ENCODE measurements around the gene PARK7.

- TF ChIP-seq, protein P1, sequence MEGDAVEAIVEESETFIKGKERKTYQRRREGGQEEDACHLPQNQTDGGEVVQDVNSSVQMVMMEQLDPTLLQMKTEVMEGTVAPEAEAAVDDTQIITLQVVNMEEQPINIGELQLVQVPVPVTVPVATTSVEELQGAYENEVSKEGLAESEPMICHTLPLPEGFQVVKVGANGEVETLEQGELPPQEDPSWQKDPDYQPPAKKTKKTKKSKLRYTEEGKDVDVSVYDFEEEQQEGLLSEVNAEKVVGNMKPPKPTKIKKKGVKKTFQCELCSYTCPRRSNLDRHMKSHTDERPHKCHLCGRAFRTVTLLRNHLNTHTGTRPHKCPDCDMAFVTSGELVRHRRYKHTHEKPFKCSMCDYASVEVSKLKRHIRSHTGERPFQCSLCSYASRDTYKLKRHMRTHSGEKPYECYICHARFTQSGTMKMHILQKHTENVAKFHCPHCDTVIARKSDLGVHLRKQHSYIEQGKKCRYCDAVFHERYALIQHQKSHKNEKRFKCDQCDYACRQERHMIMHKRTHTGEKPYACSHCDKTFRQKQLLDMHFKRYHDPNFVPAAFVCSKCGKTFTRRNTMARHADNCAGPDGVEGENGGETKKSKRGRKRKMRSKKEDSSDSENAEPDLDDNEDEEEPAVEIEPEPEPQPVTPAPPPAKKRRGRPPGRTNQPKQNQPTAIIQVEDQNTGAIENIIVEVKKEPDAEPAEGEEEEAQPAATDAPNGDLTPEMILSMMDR (IDR thresholded peaks at IDR 0.05): no peak
- no peak; the same call in 1 of the 2 replicates for TF ChIP-seq POLR2AphosphoS5 (IDR thresholded peaks at IDR 0.05; ENCODE audit: low read depth, low read length)
- TF ChIP-seq, protein P2, sequence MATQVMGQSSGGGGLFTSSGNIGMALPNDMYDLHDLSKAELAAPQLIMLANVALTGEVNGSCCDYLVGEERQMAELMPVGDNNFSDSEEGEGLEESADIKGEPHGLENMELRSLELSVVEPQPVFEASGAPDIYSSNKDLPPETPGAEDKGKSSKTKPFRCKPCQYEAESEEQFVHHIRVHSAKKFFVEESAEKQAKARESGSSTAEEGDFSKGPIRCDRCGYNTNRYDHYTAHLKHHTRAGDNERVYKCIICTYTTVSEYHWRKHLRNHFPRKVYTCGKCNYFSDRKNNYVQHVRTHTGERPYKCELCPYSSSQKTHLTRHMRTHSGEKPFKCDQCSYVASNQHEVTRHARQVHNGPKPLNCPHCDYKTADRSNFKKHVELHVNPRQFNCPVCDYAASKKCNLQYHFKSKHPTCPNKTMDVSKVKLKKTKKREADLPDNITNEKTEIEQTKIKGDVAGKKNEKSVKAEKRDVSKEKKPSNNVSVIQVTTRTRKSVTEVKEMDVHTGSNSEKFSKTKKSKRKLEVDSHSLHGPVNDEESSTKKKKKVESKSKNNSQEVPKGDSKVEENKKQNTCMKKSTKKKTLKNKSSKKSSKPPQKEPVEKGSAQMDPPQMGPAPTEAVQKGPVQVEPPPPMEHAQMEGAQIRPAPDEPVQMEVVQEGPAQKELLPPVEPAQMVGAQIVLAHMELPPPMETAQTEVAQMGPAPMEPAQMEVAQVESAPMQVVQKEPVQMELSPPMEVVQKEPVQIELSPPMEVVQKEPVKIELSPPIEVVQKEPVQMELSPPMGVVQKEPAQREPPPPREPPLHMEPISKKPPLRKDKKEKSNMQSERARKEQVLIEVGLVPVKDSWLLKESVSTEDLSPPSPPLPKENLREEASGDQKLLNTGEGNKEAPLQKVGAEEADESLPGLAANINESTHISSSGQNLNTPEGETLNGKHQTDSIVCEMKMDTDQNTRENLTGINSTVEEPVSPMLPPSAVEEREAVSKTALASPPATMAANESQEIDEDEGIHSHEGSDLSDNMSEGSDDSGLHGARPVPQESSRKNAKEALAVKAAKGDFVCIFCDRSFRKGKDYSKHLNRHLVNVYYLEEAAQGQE (IDR thresholded peaks at IDR 0.05; ENCODE audit: insufficient read depth in 1 of 2, low read depth in 2 of 2, low read length in 1 of 2): no peak; a peak in 1 of 4 replicates
Observed at GRCh38 chr1:8023995-8024313, 62.4 kb downstream of the PARK7 start.

All from Panc1 (cell line).